ENCODE results near the gene GPR146.

DNA sequence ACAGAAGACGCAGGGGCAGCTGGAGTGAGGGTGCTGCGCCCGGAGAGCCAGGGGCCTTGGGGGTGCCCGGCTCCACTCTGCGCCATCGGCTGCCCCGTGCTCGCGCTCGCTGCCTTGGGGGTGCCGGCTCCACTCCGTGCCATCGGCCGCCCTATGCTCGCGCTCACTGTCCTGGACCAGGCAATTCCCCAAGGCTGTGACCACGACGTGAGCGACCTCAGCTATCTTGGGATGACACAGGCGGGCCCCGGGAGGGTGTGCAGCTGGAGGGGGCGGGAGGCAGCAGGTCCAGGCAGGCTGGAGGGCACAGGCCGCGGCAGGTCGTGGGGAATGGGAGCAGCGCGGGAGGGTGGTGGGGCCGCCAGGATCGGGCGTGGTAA lies 31.6 kb upstream of the GPR146 start:
- TF ChIP-seq, protein P1, sequence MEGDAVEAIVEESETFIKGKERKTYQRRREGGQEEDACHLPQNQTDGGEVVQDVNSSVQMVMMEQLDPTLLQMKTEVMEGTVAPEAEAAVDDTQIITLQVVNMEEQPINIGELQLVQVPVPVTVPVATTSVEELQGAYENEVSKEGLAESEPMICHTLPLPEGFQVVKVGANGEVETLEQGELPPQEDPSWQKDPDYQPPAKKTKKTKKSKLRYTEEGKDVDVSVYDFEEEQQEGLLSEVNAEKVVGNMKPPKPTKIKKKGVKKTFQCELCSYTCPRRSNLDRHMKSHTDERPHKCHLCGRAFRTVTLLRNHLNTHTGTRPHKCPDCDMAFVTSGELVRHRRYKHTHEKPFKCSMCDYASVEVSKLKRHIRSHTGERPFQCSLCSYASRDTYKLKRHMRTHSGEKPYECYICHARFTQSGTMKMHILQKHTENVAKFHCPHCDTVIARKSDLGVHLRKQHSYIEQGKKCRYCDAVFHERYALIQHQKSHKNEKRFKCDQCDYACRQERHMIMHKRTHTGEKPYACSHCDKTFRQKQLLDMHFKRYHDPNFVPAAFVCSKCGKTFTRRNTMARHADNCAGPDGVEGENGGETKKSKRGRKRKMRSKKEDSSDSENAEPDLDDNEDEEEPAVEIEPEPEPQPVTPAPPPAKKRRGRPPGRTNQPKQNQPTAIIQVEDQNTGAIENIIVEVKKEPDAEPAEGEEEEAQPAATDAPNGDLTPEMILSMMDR (IDR thresholded peaks at IDR 0.05; ENCODE audit: insufficient read depth, low read depth, low read length): no peak
- no peak for TF ChIP-seq EZH2 (IDR thresholded peaks at IDR 0.05; ENCODE audit: insufficient read depth, low read length)

Measured in astrocyte (in vitro differentiated cells and primary cell).